GM18519 (cell line): ENCODE results near the gene GDF3.
"Not testable (repeated sequence)": the region's sequence is repeated elsewhere in the genome, so short reads cannot be mapped to it uniquely, and the experiment has no call there.

Experiments
- ATAC-seq: cut with Tn5 transposase; IDR thresholded peaks from one replicate; pipeline ENCODE4 v1.9.1; 2021; ENCODE audit warnings: mild to moderate bottlenecking, moderate library complexity; ENCODE audit not compliant: unreplicated experiment, low FRiP score

Gene GDF3

DNA sequence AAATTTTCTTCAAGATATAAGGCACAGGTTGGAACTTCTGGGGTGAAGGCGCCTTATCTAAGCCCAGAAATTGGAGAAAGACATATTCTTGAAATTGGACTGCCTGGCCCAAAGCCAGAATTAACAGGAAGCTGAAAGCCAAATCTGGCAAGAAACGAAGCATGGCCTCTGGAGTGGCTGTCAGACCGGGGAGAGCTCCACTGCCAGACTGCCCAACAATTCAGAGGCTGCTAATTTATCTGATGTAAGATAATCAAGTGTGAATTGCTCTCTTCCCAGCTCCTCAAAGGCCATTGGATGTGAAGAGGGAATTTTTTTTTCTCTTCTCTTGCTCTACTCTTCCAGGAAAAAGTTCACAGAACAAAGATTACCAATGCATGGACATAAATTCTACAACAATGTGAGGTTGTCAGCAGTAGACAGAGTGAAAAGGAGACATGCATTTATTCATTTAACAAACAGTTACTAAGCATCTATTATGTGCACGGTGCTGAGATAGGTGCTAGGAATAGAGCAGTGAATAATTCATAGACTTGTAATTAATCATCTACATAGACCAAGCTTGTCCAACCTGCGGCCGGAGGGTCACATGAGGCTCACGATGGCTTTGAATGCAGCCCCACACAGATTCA is at the start of gene GDF3:
GDF3 (minus strand) TSS at position 210 of the 632 bp plus-strand sequence; CDS start at position 163, 47 bp downstream.
- no peak for ATAC-seq

DNA sequence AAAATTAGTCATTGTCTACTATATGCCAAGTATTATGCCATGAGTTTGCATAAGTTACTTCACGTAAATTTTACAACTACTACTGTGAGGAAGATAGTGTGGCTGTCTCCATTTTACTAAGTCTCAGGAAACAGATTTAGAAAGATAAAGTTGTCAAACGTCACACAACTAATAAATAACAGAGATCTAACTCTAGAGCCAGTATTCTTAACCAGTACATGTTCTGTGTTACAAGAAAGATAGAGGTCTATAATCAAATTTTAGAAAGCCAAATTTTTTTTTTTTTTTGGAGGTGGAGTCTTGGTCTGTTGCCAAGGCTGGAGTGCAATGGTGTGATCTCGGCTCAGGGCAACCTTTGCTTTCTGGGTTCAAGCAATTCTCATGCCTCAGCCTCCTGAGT is 37.4 kb upstream of the GDF3 start:
- ATAC-seq: no peak

DNA sequence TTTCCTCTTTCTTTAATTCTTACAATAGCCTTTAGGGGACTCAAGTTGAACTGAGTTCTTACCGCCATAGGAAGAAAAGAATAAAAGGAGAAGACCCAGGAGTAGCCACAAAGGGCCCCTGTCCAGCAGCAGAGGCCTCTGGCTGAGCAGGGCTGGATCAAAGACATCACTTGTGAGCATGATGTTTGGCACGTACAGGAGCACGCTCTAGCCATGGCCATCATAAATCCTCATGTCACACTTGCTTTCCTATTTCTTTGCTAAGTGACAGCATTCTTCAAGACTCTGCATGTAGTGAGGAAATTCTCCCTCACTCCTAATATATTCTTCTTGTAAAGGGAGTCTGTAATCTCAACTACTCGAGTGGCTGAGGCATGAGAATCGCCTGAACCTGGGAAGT is 35.9 kb upstream of the GDF3 start:
- ATAC-seq: no peak

DNA sequence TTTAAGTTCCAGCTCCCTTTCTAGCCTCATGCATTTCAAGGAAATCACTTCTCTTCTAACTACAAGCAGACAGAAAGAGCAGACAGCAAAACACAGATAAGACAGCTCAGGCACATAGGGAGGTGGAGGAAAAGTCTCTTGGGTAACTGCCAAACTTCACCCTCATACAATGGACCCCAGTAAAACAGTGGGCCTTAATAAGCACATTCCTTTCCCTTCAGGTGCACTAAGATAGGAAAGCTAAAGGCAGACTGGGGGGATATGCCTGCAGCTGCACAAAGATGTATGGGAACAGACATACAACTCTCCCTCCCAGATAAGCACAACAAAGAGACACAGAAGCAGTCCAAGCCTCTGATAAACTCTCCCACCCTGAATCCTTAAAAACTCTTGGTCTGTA is 35.4 kb upstream of the GDF3 start:
- not testable (repeated sequence) for ATAC-seq

DNA sequence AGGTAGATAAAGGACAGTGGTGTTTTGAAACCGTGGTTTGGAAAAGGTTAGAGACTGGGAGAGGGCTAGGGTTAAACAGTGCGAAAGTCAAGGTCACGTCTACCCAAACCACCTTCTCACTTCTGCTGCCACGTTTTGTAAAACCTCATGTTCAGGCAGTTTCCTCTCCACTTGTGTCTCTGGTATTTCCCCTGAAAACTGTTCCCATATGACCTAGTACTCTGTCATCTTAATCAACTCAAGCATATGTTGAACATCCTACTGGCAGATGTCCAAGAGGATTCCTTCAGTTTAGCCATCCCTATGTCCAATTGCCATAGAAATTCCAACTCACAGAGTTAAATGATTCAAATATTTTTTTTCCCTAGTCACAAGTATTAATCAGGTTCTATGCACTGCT is 34.2 kb upstream of the GDF3 start:
- no peak for ATAC-seq

DNA sequence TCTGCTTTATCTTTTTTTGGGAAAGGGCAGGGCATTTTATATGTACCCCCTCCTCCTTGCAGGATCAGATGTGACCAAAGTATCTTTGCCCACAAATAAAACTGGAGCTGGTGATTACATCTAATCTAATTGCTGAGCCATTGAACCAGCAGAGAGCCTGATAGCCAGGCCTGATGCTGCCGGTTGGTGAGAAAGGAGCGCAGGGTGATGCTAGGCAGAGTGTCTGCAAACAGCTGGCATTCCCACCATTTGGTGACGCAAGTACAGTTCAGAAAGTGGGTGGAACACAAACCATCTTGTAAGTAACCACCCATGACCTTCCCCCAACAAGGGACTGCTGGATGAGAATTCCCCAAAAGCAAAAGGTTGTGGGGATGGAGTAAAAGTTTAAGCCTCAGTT is 28.4 kb upstream of the GDF3 start:
- no peak for ATAC-seq

DNA sequence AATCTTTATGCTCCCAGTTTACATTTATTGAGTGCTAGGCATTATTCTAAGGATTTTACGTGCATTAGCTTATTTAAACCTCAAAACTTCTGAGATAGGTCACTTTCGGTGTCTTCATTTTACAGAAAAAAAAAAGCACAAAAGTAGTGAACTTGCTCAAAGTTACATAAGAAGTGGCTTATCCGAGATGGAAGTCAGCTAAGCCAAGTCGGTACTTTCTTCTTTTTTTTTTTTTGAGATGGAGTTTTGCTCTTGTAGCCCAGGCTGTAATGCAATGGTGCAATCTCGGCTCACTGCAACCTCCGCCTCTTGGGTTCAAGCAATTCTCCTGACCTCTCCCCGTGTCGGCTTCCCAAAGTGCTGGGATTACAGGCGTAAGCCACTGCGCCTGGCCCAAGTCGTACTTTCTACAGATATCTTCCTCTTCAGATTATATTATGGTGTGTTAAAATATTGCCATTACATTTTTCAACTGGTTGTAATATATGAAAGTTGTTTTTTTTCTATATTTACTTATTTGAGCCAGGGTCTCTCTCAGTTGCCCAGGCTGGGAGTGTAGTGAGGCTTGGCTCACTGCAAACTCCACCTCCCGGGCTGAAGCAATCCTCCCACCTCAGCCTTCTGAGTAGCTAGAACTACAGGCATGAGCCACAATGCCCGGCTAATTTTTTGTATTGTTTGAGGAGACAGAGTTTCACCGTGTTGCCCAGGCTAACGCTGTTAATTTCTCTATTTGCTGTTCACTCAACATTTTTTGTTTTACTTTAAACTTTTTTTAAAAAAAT is 24.6 kb upstream of the GDF3 start:
- ATAC-seq: no peak

DNA sequence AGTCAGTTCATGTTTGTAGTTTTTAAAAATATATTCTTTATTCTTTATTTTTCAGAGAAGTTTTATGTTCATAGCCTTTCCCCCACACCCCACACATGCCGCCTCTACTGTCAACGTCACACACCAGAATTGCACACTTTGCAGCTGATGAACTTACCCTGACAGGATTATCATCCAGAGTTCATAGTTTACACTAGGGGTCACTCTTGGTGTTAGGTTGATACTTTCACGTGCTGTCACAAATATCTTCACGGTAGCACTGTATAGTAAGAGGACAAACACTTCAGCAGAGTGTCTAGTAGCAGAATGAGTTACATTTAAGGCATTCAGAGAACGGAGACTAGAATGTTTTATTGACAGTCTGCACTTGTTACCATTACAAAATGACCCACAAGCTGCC is 20.8 kb upstream of the GDF3 start:
- no peak for ATAC-seq

DNA sequence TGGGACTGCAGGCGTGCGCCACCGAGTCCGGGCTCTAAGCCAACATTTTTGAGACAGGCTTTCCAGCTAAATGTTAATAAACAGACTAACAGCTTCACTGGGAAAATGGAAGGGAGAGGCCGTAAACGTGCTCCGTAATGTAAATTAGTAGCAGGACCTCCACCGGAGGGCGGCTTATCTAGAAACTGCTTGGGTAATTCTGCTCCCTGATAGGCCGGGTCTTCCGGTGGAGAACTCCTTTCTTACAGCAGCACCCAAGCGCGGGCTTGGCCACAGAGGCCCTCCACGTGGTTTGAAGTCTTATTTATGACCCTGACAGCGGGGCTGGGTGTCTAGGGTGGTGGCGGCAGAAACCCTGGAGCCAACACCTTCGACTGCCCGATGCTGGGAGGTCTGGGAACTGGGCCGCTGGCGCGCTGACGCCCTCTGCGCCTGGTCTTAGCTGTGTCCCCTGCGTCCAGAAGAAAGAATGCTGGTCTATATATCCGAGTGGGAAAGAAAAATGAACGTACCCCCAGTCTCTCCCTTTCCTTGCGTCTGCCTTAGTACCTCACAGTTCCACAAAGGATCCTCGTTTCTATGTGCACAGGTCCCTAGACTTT is 17.4 kb upstream of the GDF3 start:
- no peak for ATAC-seq

DNA sequence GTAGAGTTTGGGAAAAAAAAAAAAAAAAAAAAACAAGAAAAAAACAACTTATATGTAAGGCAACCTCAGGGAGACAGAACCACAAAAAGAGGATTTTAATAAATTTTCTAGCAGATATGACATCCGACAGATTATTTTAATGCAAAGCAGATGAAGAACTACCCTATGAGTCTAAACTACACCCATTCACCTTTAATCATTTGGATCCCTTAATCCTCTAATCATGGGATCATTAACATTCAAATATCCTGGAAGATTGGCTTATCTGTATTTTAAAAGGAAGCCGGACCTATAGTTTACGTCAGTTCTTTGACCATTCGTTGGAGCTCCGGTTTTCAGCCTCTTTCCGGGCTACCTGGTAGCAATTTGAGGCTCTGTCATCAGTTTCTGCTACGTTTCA is 15.6 kb upstream of the GDF3 start, which contains the start of gene DPPA3:
DPPA3 (plus strand) TSS at position 301 of the 400 bp plus-strand sequence. CDS start 138 bp downstream, outside the sequence.
- no peak for ATAC-seq

DNA sequence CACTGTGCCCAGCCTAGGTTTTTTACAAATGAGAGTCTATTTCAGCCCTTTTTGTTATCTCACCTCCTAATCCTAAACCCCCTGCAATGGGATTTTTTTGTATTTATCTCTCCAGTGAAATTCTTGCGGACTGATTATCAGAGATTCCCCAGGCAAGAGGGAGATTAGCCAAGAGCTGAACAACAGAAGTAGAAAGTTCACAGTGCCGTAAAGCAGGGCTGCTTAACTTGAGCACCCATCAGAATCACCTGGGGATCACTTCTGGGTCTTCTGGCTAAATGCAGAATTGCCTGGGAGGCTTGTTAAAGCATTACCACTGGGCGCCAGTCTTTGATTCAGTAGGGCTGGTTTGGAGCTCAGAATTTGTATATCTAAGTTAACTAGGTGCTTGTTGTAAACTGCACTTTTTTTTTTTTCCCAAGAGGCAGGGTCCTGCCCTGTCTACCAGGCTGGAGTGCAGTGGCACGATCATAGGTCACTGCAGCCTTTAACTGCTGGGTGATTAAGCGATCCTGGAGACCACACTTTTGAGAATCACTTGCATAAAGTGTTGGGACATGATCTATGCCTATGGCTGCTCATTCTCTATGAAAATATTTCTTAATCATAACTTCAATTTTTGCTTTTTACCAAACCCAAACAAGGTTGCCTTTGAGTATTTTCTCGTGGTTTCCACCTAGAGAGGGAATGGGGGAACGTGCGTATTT is 14.5 kb upstream of the GDF3 start:
- ATAC-seq: no peak

DNA sequence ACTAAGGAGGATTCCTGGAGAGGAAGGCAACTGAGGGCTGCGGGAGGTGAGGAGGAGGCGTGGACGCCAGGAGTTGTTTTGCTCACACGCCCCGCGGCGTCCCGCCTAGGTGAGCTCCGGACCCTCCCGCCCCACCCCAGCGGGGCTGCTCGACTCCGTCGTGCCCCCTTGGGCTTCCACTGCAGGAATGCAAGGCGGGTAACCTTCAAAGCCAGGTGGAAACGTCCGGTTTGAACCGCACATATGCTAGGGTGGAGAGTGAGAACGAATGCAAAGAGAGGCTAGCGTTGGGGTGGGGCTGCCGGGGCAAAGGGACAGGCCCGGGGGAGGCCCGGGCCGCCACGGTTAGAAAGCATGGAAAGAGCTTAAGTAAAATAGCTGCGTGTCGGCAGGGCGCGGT is 10.3 kb upstream of the GDF3 start:
- no peak for ATAC-seq

DNA sequence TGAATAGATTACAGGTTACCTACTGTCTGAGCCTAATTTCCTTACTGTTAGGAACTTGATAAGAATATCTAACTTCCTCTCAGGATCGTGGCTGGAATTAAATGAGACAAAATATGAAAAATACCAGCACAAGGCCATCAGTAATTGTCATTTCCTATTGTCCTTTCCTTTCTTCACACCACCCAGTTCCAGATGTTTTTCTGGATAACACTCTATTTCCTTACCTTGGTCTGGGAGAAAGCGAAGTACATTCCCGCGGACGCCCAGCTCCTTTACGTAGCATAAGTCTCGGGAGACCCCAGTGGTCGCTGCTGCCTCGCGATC is 376 bp downstream of the GDF3 start:
- ATAC-seq: no peak

DNA sequence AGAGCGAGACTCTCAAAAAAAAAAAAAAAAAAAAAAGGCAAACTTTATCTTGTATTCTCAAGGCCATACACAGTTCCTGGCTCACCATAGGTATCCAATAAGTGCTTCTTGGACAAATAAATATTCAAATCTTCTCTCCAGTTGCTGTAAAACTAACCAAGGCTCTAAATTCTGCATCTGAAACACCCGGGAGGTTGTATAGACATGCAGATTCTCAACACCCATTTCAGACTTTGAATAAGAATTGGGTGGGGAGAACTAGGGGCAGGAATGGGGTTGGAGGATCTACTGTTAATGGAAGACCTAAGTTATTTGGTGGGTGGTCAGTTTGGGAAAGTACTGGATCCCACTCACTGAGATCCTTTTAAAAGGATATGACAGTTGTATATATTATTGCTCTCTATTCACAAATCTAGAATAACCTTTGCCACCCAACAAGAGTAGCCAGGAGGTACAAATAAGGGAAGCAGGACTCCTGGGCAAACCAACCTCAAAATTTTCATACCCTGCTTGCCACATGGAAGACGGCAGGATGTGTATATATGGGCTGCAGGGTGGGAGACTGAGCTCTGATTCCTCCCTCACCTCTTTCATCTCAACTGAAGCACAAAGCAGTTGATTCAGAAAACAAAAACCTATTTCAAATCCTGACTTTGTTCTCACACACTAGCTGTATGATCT is 879 bp downstream of the GDF3 start:
- no peak for ATAC-seq

DNA sequence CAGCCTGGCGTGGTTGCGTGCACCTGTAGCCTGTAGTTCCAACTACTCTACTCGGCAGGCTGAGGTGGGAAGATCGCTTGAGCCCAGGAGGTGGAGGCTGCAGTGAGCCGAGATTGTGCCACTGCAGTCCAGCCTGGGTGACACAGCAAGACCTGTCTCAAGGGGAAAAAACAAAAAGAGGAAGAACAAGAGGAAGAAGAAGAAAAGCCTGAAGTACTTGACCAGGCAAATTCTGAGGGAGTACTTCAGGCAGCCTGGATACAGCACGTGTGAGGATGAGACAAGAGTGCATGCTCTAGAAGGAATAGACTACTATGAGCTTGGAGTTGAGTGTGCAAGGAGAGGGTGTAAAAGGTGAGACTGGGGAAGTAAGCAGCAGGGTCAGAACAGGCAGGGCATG is 1.8 kb downstream of the GDF3 start:
- ATAC-seq: no peak

DNA sequence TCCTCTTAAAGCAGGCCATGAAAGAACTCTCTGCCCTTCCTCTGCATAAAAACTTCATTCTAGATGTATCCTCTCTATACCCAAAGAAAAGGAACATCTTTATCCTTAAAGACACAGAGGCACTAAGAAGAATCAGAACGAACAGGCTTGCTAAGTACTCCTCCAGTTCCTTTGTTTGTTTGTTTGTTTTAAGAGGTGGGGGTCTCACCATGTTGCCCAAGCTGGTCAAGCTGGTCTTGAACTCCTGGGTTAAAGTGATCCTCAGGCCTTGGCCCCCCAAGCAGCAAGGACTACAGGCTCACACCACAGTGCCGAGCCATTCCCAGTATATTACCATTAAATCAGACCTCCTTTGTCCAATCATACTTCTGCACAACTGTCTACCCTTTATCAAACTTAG is 14.0 kb downstream of the GDF3 start:
- no peak for ATAC-seq

DNA sequence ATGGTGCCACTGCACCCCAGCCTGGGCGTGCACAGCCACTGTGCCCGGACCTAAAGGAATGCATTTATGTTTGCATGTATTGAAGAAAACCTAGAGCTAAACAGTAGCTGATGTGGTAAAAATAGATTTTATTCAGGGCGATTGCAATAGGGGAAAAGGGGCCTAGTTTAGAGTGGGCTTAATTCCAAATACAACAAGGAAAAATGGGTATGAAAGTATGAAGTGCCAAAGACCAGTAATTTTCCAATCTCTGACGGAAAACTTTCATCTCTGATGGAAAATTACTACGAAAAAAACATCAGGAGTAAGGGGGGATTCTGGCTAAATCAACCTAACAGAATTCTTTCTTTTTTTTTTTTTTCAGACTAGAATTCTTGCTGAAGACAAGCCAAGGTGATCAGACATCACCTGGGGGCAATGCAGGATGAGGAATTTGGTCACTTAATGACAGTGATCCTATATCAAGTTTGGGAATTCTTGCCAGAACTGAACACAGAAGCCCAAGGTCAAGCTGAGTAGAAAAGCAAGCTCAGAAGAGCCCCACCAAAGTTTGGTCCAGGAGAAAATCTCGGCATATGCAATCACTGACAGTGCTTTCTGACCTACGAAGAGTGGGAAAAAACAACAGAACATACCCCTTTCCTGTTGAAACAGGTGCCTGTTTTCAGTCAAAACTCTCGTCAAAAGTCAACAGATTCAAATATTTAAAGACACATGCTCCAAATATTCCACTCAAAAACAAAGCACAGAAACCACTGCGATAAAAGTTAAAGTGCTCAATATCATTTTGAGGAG is 16.1 kb downstream of the GDF3 start:
- ATAC-seq: no peak

DNA sequence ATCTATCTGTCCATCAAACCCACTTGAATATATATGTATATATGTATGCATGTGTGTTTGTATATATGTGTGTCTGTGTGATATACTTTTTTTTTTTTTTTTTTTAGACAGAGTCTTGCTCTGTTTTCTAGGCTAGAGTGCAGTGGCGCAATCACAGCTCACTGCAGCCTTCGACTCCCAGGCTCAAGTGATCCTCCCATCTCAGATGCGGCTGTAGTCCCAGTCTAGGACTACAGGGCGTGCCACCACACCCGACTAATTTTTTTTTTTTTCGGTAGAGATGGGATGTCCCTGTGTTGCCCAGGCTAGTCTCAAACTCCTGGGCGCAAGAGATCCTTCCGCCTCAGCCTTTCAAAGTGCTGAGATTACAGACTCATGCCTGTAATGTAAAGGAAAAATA is 16.8 kb downstream of the GDF3 start:
- ATAC-seq: no peak

DNA sequence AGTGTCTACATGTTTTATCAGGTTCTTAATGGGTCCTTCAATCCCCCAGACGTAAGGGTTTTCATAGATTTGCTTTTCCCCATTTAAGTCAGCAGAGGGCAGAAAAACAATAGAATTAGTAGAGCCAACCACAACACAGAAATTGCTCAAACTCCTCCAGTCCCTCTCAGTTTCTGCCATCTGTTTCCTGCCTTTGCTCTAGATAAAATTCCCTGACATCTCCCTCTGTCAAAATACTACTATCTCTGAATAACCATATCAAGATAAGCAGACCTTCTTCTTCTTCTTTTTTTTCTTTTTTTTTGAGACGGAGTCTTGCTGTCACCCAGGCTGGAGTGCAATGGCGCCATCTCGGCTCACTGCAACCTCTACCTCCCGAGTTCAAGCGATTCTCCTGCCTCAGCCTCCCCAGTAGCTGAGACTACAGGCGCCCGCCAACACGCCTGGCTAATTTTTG is 18.1 kb downstream of the GDF3 start:
- not testable (repeated sequence) for ATAC-seq

DNA sequence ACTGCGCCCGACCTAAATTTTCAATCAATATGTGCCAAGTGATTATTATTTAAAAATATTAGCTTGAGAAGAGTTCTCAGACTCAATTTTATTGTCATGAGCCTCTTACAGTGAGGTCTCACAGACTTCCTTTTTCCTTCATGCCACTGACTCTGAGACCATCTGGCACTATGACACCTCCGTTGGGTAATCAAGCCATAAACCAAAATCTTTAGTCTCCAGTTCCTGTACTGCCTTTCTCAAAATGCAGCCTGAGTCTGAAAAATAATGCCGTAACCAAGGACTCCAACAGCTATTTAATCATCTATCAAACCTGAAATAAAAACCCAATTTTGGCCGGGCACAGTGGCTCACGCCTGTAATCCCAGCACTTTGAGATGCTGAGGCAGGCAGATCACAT is 20.1 kb downstream of the GDF3 start:
- ATAC-seq: not testable (repeated sequence)
